DMS114 treated with DMSO at 0.1 percent for 48 hours (cell line): ENCODE results near the gene LARP4.
"Not testable (repeated sequence)": the region's sequence is repeated elsewhere in the genome, so short reads cannot be mapped to it uniquely, and the experiment has no call there.

Source experiments
- DNase-seq: peaks from one replicate; lab custom pipeline; 2025; ENCODE audit not compliant: unreplicated experiment; lab: John Stamatoyannopoulos, UW

Gene LARP4

GRCh38 chr12:50477241-50477832 is 76.7 kb downstream of the LARP4 start:
- DNase-seq, result no peak

GRCh38 chr12:50482571-50482970 is 81.9 kb downstream of the LARP4 start:
- DNase-seq, result no peak

- no peak for DNase-seq
These were observed 82.8 kb downstream of the LARP4 start for GRCh38 chr12:50483488-50483887.

GRCh38 chr12:50488801-50489200 is 88.1 kb downstream of the LARP4 start:
- DNase-seq, result no peak

- DNase-seq, result not testable (repeated sequence)
These were observed 97.4 kb downstream of the LARP4 start for GRCh38 chr12:50498119-50498518.

- peak; percentile 87 for DNase-seq
These were observed 104.4 kb downstream of the LARP4 start, which contains the start of gene DIP2B for GRCh38 chr12:50504798-50505674. Gene DIP2B (plus strand): TSS chr12:50504985. CDS start chr12:50505141, 156 bp downstream.

- DNase-seq, result no peak
These were observed 105.2 kb downstream of the LARP4 start for GRCh38 chr12:50505675-50506530.

GRCh38 chr12:50506753-50507473 is 106.2 kb downstream of the LARP4 start:
- DNase-seq, result no peak

- no peak for DNase-seq
These were observed 106.8 kb downstream of the LARP4 start for GRCh38 chr12:50507474-50507838.

- no peak for DNase-seq
These were observed 107.2 kb downstream of the LARP4 start for GRCh38 chr12:50507930-50508329.

- no peak for DNase-seq
These were observed 107.7 kb downstream of the LARP4 start for GRCh38 chr12:50508414-50508813.

- no peak for DNase-seq
These were observed 108.4 kb downstream of the LARP4 start for GRCh38 chr12:50508970-50509663.

GRCh38 chr12:50514526-50515276 is 114.0 kb downstream of the LARP4 start:
- DNase-seq, result no peak

GRCh38 chr12:50515587-50515986 is 114.9 kb downstream of the LARP4 start:
- DNase-seq, result no peak

GRCh38 chr12:50517421-50518048 is 116.8 kb downstream of the LARP4 start:
- DNase-seq, result no peak

- no peak for DNase-seq
These were observed 117.4 kb downstream of the LARP4 start for GRCh38 chr12:50518090-50518489.

GRCh38 chr12:50519353-50519752 is 118.7 kb downstream of the LARP4 start:
- DNase-seq, result no peak

- no peak for DNase-seq
These were observed 119.9 kb downstream of the LARP4 start for GRCh38 chr12:50520416-50521207.
